ENCODE data around the gene SMAD3. TPM values are rescaled to one million over a fixed set of nuclear protein-coding genes. Genes with fewer than 3 reads are reported as not detected.
"Not testable (repeated sequence)": the region's sequence is repeated elsewhere in the genome, so short reads cannot be mapped to it uniquely, and the experiment has no call there.

SMAD3 gene
- 63.5 and 82.5 TPM in 2 replicates for total RNA-seq (2014; rRNA removed; shearing (Covaris generic))

GRCh38 chr15:67065531-67066005 lies at the start of gene SMAD3:
SMAD3 (plus strand) TSS chr15:67065602; CDS start chr15:67066155, 553 bp downstream.
- peak; percentile 95 for DNase-seq (ENCODE audit: low spot score)

- no peak for DNase-seq (ENCODE audit: low spot score)
These were observed 48.1 kb upstream of the SMAD3 start for GRCh38 chr15:67017311-67017710.

- DNase-seq (ENCODE audit: low spot score): no peak
These were observed 47.4 kb upstream of the SMAD3 start for GRCh38 chr15:67018026-67018425.

GRCh38 chr15:67018441-67018840 lies 47.0 kb upstream of the SMAD3 start:
- no peak for DNase-seq (ENCODE audit: low spot score)

GRCh38 chr15:67019069-67019468 lies 46.3 kb upstream of the SMAD3 start:
- no peak for DNase-seq (ENCODE audit: low spot score)

GRCh38 chr15:67019884-67020520 lies 45.4 kb upstream of the SMAD3 start:
- no peak for DNase-seq (ENCODE audit: low spot score)

- DNase-seq (ENCODE audit: low spot score): not testable (repeated sequence)
These were observed 44.7 kb upstream of the SMAD3 start for GRCh38 chr15:67020668-67021067.

- DNase-seq (ENCODE audit: low spot score): no peak
These were observed 43.9 kb upstream of the SMAD3 start for GRCh38 chr15:67021455-67021854.

GRCh38 chr15:67022587-67023105 lies 42.8 kb upstream of the SMAD3 start:
- no peak for DNase-seq (ENCODE audit: low spot score)

GRCh38 chr15:67023517-67024313 lies 41.7 kb upstream of the SMAD3 start:
- DNase-seq (ENCODE audit: low spot score): no peak

- DNase-seq (ENCODE audit: low spot score): peak; percentile 80
These were observed 40.9 kb upstream of the SMAD3 start for GRCh38 chr15:67024314-67024997.

GRCh38 chr15:67024998-67025368 lies 40.4 kb upstream of the SMAD3 start:
- no peak for DNase-seq (ENCODE audit: low spot score)

GRCh38 chr15:67025719-67026609 lies 39.4 kb upstream of the SMAD3 start:
- peak; percentile 51 for DNase-seq (ENCODE audit: low spot score)

- no peak for DNase-seq (ENCODE audit: low spot score)
These were observed 38.8 kb upstream of the SMAD3 start for GRCh38 chr15:67026610-67026967.

GRCh38 chr15:67028440-67028839 lies 37.0 kb upstream of the SMAD3 start:
- not testable (repeated sequence) for DNase-seq (ENCODE audit: low spot score)

GRCh38 chr15:67030036-67030762 lies 35.2 kb upstream of the SMAD3 start:
- peak; percentile 29 for DNase-seq (ENCODE audit: low spot score)

- no peak for DNase-seq (ENCODE audit: low spot score)
These were observed 34.1 kb upstream of the SMAD3 start for GRCh38 chr15:67031331-67031730.

- DNase-seq (ENCODE audit: low spot score): no peak
These were observed 32.8 kb upstream of the SMAD3 start for GRCh38 chr15:67032608-67033007.

GRCh38 chr15:67033012-67033411 lies 32.4 kb upstream of the SMAD3 start:
- DNase-seq (ENCODE audit: low spot score): no peak

GRCh38 chr15:67033571-67034044 lies 31.8 kb upstream of the SMAD3 start:
- no peak for DNase-seq (ENCODE audit: low spot score)

All from HT-29 (cell line).